ENCODE data around the gene PTGR2. TPM values are rescaled to one million over a fixed set of nuclear protein-coding genes. Genes with fewer than 3 reads are reported as not detected.

The PTGR2 gene
- total RNA-seq, 1 donor from 2014 or later = 3.6 TPM

GRCh38 chr14:73870525-73871235, 19.0 kb downstream of the PTGR2 start:
- no peaks in the 10 kb centered on the region for H3K9me3 Mint-ChIP-seq (ENCODE audit: unreplicated experiment)
- H3K27me3 Mint-ChIP-seq (ENCODE audit: unreplicated experiment) = no peaks in the 10 kb centered on the region
- TF ChIP-seq CTCF (IDR thresholded peaks at IDR 0.05; ENCODE audit: unreplicated experiment) = no peak
- H3K27ac Mint-ChIP-seq (ENCODE audit: unreplicated experiment) = no peak overlapping the region
- no peak for DNase-seq (ENCODE audit: low spot score)
- no peak overlapping the region for H3K4me3 Mint-ChIP-seq (ENCODE audit: unreplicated experiment)
- no peaks in the 10 kb centered on the region for H3K4me1 Mint-ChIP-seq (ENCODE audit: unreplicated experiment)
- H3K36me3 Mint-ChIP-seq (ENCODE audit: low read depth, unreplicated experiment) = peaks cover 4% of the 10 kb centered on the region

- Mint-ChIP-seq H3K27ac (ENCODE audit: unreplicated experiment) (no peak overlapping the region), H3K4me3 (ENCODE audit: unreplicated experiment) (no peak overlapping the region), H3K9me3 (ENCODE audit: unreplicated experiment) (no peaks in the 10 kb centered on the region), H3K27me3 (ENCODE audit: unreplicated experiment) (no peaks in the 10 kb centered on the region), H3K36me3 (ENCODE audit: low read depth, unreplicated experiment) (peaks cover 4% of the 10 kb centered on the region), H3K4me1 (ENCODE audit: unreplicated experiment) (no peaks in the 10 kb centered on the region)
- TF ChIP-seq CTCF (IDR thresholded peaks at IDR 0.05; ENCODE audit: unreplicated experiment) = no peak
- DNase-seq (ENCODE audit: low spot score) = no peak
Measured at GRCh38 chr14:73873660-73874059, 22.0 kb downstream of the PTGR2 start.

- Mint-ChIP-seq H3K27ac (ENCODE audit: unreplicated experiment) (no peak overlapping the region), H3K9me3 (ENCODE audit: unreplicated experiment) (no peaks in the 10 kb centered on the region), H3K4me3 (ENCODE audit: unreplicated experiment) (no peak overlapping the region), H3K4me1 (ENCODE audit: unreplicated experiment) (no peaks in the 10 kb centered on the region), H3K27me3 (ENCODE audit: unreplicated experiment) (no peaks in the 10 kb centered on the region), H3K36me3 (ENCODE audit: low read depth, unreplicated experiment) (no peaks in the 10 kb centered on the region)
- TF ChIP-seq CTCF (IDR thresholded peaks at IDR 0.05; ENCODE audit: unreplicated experiment) = no peak
- no peak for DNase-seq (ENCODE audit: low spot score)
Measured at GRCh38 chr14:73877790-73878189, 26.2 kb downstream of the PTGR2 start.

- TF ChIP-seq CTCF (IDR thresholded peaks at IDR 0.05; ENCODE audit: unreplicated experiment) = no peak
- H3K27ac Mint-ChIP-seq (ENCODE audit: unreplicated experiment) = no peak overlapping the region
- H3K4me3 Mint-ChIP-seq (ENCODE audit: unreplicated experiment) = no peak overlapping the region
- H3K4me1 Mint-ChIP-seq (ENCODE audit: unreplicated experiment) = no peaks in the 10 kb centered on the region
- no peaks in the 10 kb centered on the region for H3K27me3 Mint-ChIP-seq (ENCODE audit: unreplicated experiment)
- DNase-seq (ENCODE audit: low spot score) = no peak
- no peaks in the 10 kb centered on the region for H3K9me3 Mint-ChIP-seq (ENCODE audit: unreplicated experiment)
- H3K36me3 Mint-ChIP-seq (ENCODE audit: low read depth, unreplicated experiment) = no peaks in the 10 kb centered on the region
Measured at GRCh38 chr14:73878436-73878835, 26.8 kb downstream of the PTGR2 start.

- H3K4me1 Mint-ChIP-seq (ENCODE audit: unreplicated experiment) = no peaks in the 10 kb centered on the region
- H3K27ac Mint-ChIP-seq (ENCODE audit: unreplicated experiment) = no peak overlapping the region
Measured at GRCh38 chr14:73879027-73879426, 27.4 kb downstream of the PTGR2 start.

More at GRCh38 chr14:73879027-73879426, 27.4 kb downstream of the PTGR2 start:
- TF ChIP-seq CTCF (IDR thresholded peaks at IDR 0.05; ENCODE audit: unreplicated experiment) = no peak
- Mint-ChIP-seq H3K9me3 (ENCODE audit: unreplicated experiment) (no peaks in the 10 kb centered on the region), H3K4me3 (ENCODE audit: unreplicated experiment) (no peak overlapping the region), H3K36me3 (ENCODE audit: low read depth, unreplicated experiment) (no peaks in the 10 kb centered on the region), H3K27me3 (ENCODE audit: unreplicated experiment) (no peaks in the 10 kb centered on the region)
- no peak for DNase-seq (ENCODE audit: low spot score)
